Activated CD8-positive, alpha-beta memory T cell treated with anti-CD3 and anti-CD28 coated beads, Interleukin-2, amount 50 U/mL, for 24 hours (primary cell): Measurements from ENCODE around the gene CDCA5.

Experiments
- DNase-seq: peaks from one replicate; pipeline ENCODE4 v3.0.0-alpha.2; 2020; ENCODE audit errors: extremely low read depth

The CDCA5 gene

GRCh38 chr11:65072631-65072966 lies 11.2 kb downstream of the CDCA5 start:
- no peak for DNase-seq

GRCh38 chr11:65071907-65072630 lies 11.8 kb downstream of the CDCA5 start:
- no peak for DNase-seq

GRCh38 chr11:65069217-65069616 lies 14.6 kb downstream of the CDCA5 start:
- no peak for DNase-seq

- no peak for DNase-seq
Measured at GRCh38 chr11:65067446-65067845, 16.4 kb downstream of the CDCA5 start.

- no peak for DNase-seq
Measured at GRCh38 chr11:65066805-65067291, 17.0 kb downstream of the CDCA5 start.

- no peak for DNase-seq
Measured at GRCh38 chr11:65066315-65066714, 17.5 kb downstream of the CDCA5 start.

- no peak for DNase-seq
Measured at GRCh38 chr11:65065851-65066250, 18.0 kb downstream of the CDCA5 start.

- no peak for DNase-seq
Measured at GRCh38 chr11:65064847-65065240, 19.0 kb downstream of the CDCA5 start.

- no peak for DNase-seq
Measured at GRCh38 chr11:65063532-65063931, 20.3 kb downstream of the CDCA5 start.

GRCh38 chr11:65060913-65061408 lies 22.9 kb downstream of the CDCA5 start:
- no peak for DNase-seq

GRCh38 chr11:65059959-65060824 lies 23.6 kb downstream of the CDCA5 start:
- no peak for DNase-seq

GRCh38 chr11:65059523-65059922 lies 24.3 kb downstream of the CDCA5 start:
- DNase-seq, result no peak

- DNase-seq, result no peak
Measured at GRCh38 chr11:65058419-65059054, 25.3 kb downstream of the CDCA5 start, which contains the start of gene NAALADL1. NAALADL1 (minus strand) TSS chr11:65058553; CDS start chr11:65058521, 32 bp downstream.

GRCh38 chr11:65058012-65058411 lies 25.8 kb downstream of the CDCA5 start:
- DNase-seq, result no peak

- DNase-seq, result no peak
Measured at GRCh38 chr11:65057526-65057925, 26.3 kb downstream of the CDCA5 start.

GRCh38 chr11:65056999-65057398 lies 26.8 kb downstream of the CDCA5 start:
- no peak for DNase-seq

- no peak for DNase-seq
Measured at GRCh38 chr11:65055538-65055937, 28.3 kb downstream of the CDCA5 start.

GRCh38 chr11:65053827-65054508 lies 29.9 kb downstream of the CDCA5 start:
- DNase-seq, result no peak

GRCh38 chr11:65051398-65051858 lies 32.4 kb downstream of the CDCA5 start:
- no peak for DNase-seq

GRCh38 chr11:65047581-65048422 lies 36.0 kb downstream of the CDCA5 start:
- DNase-seq, result no peak

GRCh38 chr11:65045728-65046127 lies 38.1 kb downstream of the CDCA5 start:
- no peak for DNase-seq
